K562 (cell line): ENCODE measurements around the gene KCND3. TPM values are rescaled to one million over a fixed set of nuclear protein-coding genes. Genes with fewer than 3 reads are reported as not detected.

Experiments
- COPS2 ChIP-seq: fragments of 450-650 bp; conservative IDR thresholded peaks from 2 replicates; pipeline ENCODE4 v1.6.1; 2016; ENCODE audit warnings: mild to moderate bottlenecking, moderate library complexity
- CREB3L1 ChIP-seq: fragments of 450-650 bp; IDR thresholded peaks from 2 replicates; pipeline ENCODE4 v1.6.1; 2014; ENCODE audit warnings: low read depth, mild to moderate bottlenecking, moderate library complexity, borderline replicate concordance
- E2F1 ChIP-seq: sonication (generic); formaldehyde crosslinking; IDR thresholded peaks from 2 replicates; pipeline ENCODE4 v1.8.1; 2023; ENCODE audit warnings: mild to moderate bottlenecking, missing genetic modification reagents, moderate library complexity
- E2F8 ChIP-seq: fragments of 450-650 bp; IDR thresholded peaks from 2 replicates; pipeline ENCODE4 v1.7.1; 2018; ENCODE audit warnings: mild to moderate bottlenecking, low read depth; ENCODE audit not compliant: partially characterized antibody
- EP400 ChIP-seq: fragments of 450-650 bp; IDR thresholded peaks from 2 replicates; pipeline ENCODE4 v1.6.1; 2017; ENCODE audit warnings: antibody characterized with exemption, mild to moderate bottlenecking, moderate library complexity
- FIP1L1 ChIP-seq: fragments of 200-400 bp; formaldehyde crosslinking; IDR thresholded peaks from 2 replicates; pipeline ENCODE4 v1.6.1; 2018; ENCODE audit warnings: mild to moderate bottlenecking, low read depth, low read length; ENCODE audit not compliant: poor library complexity, severe bottlenecking
- GABPB2 ChIP-seq: fragments of 250-450 bp; sonication (Bioruptor Pico); conservative IDR thresholded peaks from 2 replicates; pipeline ENCODE4 v1.5.1; 2021; ENCODE audit warnings: mild to moderate bottlenecking
- NFE2 ChIP-seq: IDR thresholded peaks from 2 replicates; pipeline ENCODE4 v1.6.1; 2014; ENCODE audit warnings: antibody characterized with exemption, low read depth
- SREBF2 ChIP-seq: sonication (generic); formaldehyde crosslinking; IDR thresholded peaks from 2 replicates; pipeline ENCODE4 v1.4.0; 2020; ENCODE audit warnings: mild to moderate bottlenecking, missing genetic modification reagents
- TCF15 ChIP-seq: fragments of 250-450 bp; sonication (Bioruptor Pico); IDR thresholded peaks from 2 replicates; pipeline ENCODE4 v1.8.0; 2022; ENCODE audit warnings: moderate library complexity, mild to moderate bottlenecking, inconsistent platforms
- polyA plus RNA-seq, 8 experiments: library from polyadenylated mRNA; depleted of rRNA in 4 of 8; stranded (reverse) in 5 of 8; unstranded in 3 of 8; fragments of >200 nt; fragmentation: Nextera tagmentation in 2 of 8; fragmentation: Illumina TruSeq in 1 of 8; extraction: Ambion mirVana in 2 of 8; extraction: Trizol in 1 of 8; gene quantifications; 2 replicates each; pipeline versions ENCODE4 v1.2.1 to v1.2.3, GENCODE V29; 2011 to 2014; ENCODE audit warnings: inconsistent platforms in 1 of 8, missing spikeins in 1 of 8
- total RNA-seq, 7 experiments: library from RNA; depleted of rRNA in 6 of 7; stranded (reverse); fragments of >200 nt in 6 of 7; fragmentation: Illumina TruSeq in 2 of 7; extraction: Trizol in 2 of 7; gene quantifications; 2 replicates each; pipeline versions ENCODE4 v1.2.1 to v1.2.3, GENCODE V29; 2011 to 2021; ENCODE audit warnings: low replicate concordance in 1 of 7

The KCND3 gene
- total and polyA plus RNA-seq, 9 of the 15 experiments (the other 6 are each of a cell fraction or from before 2014, with no cell fraction given) = not detected

GRCh38 chr1:111873460-111874030 is 115.9 kb downstream of the KCND3 start (continued):
- no peak for TF ChIP-seq E2F8
- TF ChIP-seq CREB3L1 = no peak
- no peak for TF ChIP-seq E2F1 (CRISPR knock-in tag)
- no peak for TF ChIP-seq SREBF2
- TF ChIP-seq COPS2 = no peak
- TF ChIP-seq NFE2 = no peak
- no peak for TF ChIP-seq FIP1L1
- no peak for TF ChIP-seq GABPB2 (CRISPR knock-in tag)
- TF ChIP-seq TCF15 = no peak
- no peak for TF ChIP-seq EP400
- TF ChIP-seq, all 486 proteins: peak for 0
